HG03442 (cell line): ENCODE data around the gene PSG4.
"Not testable (repeated sequence)": the region's sequence is repeated elsewhere in the genome, so short reads cannot be mapped to it uniquely, and the experiment has no call there.

Experiments used
- ATAC-seq: cut with Tn5 transposase; IDR thresholded peaks from one replicate; pipeline ENCODE4 v1.9.1; 2021; ENCODE audit warnings: mild to moderate bottlenecking, moderate library complexity; ENCODE audit not compliant: unreplicated experiment

The PSG4 gene

GRCh38 chr19:43198686-43199419, 6.6 kb downstream of the PSG4 start:
- not testable (repeated sequence) for ATAC-seq

GRCh38 chr19:43197666-43198397, 7.6 kb downstream of the PSG4 start:
- not testable (repeated sequence) for ATAC-seq

GRCh38 chr19:43194397-43194796, 11.0 kb downstream of the PSG4 start:
- ATAC-seq, result not testable (repeated sequence)

- ATAC-seq, result not testable (repeated sequence)
Measured at GRCh38 chr19:43192381-43193155, 12.9 kb downstream of the PSG4 start.

- not testable (repeated sequence) for ATAC-seq
Measured at GRCh38 chr19:43188092-43188491, 17.3 kb downstream of the PSG4 start.

GRCh38 chr19:43186311-43186935, 19.0 kb downstream of the PSG4 start, which contains the start of gene PSG5:
Gene PSG5, minus strand, starts transcription at chr19:43186536. Its CDS starts 131 bp downstream, at chr19:43186405.
- not testable (repeated sequence) for ATAC-seq

GRCh38 chr19:43181869-43182771, 23.3 kb downstream of the PSG4 start:
- ATAC-seq, result not testable (repeated sequence)

- ATAC-seq, result not testable (repeated sequence)
Measured at GRCh38 chr19:43179569-43180147, 25.8 kb downstream of the PSG4 start.

GRCh38 chr19:43178577-43178976, 26.9 kb downstream of the PSG4 start:
- ATAC-seq, result not testable (repeated sequence)

- ATAC-seq, result not testable (repeated sequence)
Measured at GRCh38 chr19:43165906-43166305, 39.5 kb downstream of the PSG4 start.

- ATAC-seq, result not testable (repeated sequence)
Measured at GRCh38 chr19:43163135-43163534, 42.3 kb downstream of the PSG4 start.

GRCh38 chr19:43162261-43162660, 43.2 kb downstream of the PSG4 start:
- ATAC-seq, result not testable (repeated sequence)

GRCh38 chr19:43152214-43152613, 53.2 kb downstream of the PSG4 start:
- no peak for ATAC-seq

- ATAC-seq, result not testable (repeated sequence)
Measured at GRCh38 chr19:43149788-43150187, 55.6 kb downstream of the PSG4 start.

- no peak for ATAC-seq
Measured at GRCh38 chr19:43148233-43148632, 57.2 kb downstream of the PSG4 start.
